Measurements from ENCODE around the gene CXXC4. TPM values are rescaled to one million over a fixed set of nuclear protein-coding genes. Genes with fewer than 3 reads are reported as not detected.

The CXXC4 gene
- total RNA-seq, 2 donors from 2014 or later = 3.6 to 3.9 TPM

GRCh38 chr4:104420766-104421165 is 73.9 kb downstream of the CXXC4 start:
- no peaks in the 10 kb centered on the region for H3K27me3 ChIP-seq
- no peak for TF ChIP-seq POLR2A (IDR thresholded peaks at IDR 0.05)
- TF ChIP-seq, protein P1, sequence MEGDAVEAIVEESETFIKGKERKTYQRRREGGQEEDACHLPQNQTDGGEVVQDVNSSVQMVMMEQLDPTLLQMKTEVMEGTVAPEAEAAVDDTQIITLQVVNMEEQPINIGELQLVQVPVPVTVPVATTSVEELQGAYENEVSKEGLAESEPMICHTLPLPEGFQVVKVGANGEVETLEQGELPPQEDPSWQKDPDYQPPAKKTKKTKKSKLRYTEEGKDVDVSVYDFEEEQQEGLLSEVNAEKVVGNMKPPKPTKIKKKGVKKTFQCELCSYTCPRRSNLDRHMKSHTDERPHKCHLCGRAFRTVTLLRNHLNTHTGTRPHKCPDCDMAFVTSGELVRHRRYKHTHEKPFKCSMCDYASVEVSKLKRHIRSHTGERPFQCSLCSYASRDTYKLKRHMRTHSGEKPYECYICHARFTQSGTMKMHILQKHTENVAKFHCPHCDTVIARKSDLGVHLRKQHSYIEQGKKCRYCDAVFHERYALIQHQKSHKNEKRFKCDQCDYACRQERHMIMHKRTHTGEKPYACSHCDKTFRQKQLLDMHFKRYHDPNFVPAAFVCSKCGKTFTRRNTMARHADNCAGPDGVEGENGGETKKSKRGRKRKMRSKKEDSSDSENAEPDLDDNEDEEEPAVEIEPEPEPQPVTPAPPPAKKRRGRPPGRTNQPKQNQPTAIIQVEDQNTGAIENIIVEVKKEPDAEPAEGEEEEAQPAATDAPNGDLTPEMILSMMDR (IDR thresholded peaks at IDR 0.05) = no peak
- H3K9me3 ChIP-seq = no peaks in the 10 kb centered on the region
- no peak overlapping the region for H3K4me3 ChIP-seq
- no peaks in the 10 kb centered on the region for H3K36me3 ChIP-seq (replicated peaks in 1 of 2; ENCODE audit: insufficient read depth in 1 of 2, low read depth in 2 of 2)
- WGBS, 2 donors = 59 to 61% methylated on average over 5 of the region's 5 CpGs
- intact Hi-C loops (cut with DNase I) = no loop called here
- DNase-seq = no peak
- no peak overlapping the region for H3K27ac ChIP-seq
- peaks cover 20% of the 10 kb centered on the region for H3K4me1 ChIP-seq
- no peak for ATAC-seq
